AG10803 (cell line): ENCODE results near the gene NOCT.
"Not testable (repeated sequence)": the region's sequence is repeated elsewhere in the genome, so short reads cannot be mapped to it uniquely, and the experiment has no call there.

Source experiments
- DNase-seq: peaks from one replicate; pipeline ENCODE4 v3.0.0; 2010; ENCODE audit warnings: low read depth
- H3K4me3 ChIP-seq: 2 replicates; pipeline ENCODE4 v1.5.1; 2011; ENCODE audit warnings: mild to moderate bottlenecking, low read length, control low read depth
- TF ChIP-seq, protein P1 (sequence below): conservative IDR thresholded peaks from 2 replicates; pipeline ENCODE4 v1.5.1; 2011; ENCODE audit warnings: mild to moderate bottlenecking, low read length, control low read depth, inconsistent platforms

NOCT gene

GRCh38 chr4:139050446-139050845 is 34.9 kb downstream of the NOCT start:
- DNase-seq, result peak; percentile 33

DNA sequence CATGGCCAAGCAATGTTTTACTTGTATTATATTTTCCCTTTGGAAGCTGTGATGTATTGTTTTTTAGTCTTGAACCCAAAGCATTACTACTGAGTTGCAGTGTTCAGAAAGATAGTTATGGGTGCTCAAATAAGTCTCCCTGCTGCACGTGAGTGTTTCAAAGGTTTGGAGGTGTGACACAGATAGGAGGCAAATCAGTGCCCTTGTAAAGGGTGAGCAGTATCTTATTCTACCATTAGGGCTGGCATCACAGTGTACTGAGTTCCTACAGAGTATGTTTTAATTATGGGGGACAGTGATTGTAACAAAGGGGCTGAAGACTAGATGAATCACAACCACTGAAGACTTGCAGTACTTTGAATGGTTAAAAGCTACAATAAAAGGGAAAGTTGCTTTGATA is 38.3 kb downstream of the NOCT start:
- TF ChIP-seq, protein P1, sequence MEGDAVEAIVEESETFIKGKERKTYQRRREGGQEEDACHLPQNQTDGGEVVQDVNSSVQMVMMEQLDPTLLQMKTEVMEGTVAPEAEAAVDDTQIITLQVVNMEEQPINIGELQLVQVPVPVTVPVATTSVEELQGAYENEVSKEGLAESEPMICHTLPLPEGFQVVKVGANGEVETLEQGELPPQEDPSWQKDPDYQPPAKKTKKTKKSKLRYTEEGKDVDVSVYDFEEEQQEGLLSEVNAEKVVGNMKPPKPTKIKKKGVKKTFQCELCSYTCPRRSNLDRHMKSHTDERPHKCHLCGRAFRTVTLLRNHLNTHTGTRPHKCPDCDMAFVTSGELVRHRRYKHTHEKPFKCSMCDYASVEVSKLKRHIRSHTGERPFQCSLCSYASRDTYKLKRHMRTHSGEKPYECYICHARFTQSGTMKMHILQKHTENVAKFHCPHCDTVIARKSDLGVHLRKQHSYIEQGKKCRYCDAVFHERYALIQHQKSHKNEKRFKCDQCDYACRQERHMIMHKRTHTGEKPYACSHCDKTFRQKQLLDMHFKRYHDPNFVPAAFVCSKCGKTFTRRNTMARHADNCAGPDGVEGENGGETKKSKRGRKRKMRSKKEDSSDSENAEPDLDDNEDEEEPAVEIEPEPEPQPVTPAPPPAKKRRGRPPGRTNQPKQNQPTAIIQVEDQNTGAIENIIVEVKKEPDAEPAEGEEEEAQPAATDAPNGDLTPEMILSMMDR, result no peak
- no peak overlapping the region for H3K4me3 ChIP-seq
- no peak for DNase-seq

More at GRCh38 chr4:139050446-139050845, 34.9 kb downstream of the NOCT start:
- H3K4me3 ChIP-seq, result no peak overlapping the region
- TF ChIP-seq, protein P1, result no peak

DNA sequence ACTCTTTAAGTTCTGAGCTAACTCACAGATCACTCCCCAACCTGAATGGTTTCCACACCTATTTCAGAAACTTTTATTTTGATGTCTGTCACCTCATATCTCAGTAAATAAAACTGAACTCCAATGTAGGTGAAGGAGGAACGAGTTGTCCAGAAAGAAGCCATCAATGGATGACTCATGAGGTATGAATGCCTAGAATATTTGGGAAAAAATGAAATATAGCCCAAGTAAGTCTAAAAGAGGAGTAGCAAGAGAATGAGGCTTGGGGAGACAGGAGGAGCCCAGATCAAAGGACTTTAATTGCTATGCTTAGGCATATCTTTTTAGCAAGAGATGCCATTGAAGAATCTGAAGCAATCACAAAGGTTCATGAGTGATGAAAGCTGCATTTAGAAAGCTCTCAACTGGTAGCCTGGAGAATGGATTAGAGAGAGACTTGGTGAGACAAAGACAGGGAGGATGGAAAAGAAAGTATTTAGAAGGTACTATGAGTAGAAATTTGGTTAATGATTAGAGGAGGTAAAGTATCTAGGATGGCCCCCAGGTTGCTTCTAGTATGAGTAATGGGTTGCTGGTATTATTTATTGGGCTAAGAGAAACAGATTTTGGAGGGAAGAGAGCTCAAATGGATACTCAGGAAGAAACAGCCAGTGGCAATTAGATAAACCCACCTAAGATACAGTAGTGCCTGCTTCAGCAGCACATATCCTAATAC is 39.4 kb downstream of the NOCT start:
- no peak overlapping the region for H3K4me3 ChIP-seq
- TF ChIP-seq, protein P1, result no peak
- peak; percentile 13 for DNase-seq

DNA sequence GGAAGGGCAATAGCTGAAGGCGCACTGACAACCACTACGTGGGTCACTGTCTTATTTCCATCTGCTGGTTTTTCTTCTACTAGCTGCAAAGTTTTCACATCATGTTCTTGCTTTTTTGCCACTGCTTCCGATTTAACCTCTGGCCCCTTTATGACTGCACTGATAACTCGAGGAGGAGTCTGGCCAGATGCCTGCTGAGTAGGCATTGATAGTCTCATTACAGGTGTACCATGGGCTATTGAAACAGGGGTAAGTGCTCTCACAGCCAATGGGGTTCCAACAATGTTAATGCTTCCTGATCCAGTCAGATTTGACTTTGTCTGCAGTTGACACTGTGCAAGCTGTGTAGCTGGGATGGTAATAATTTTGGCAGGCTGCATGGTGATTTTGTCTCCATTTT is 43.4 kb downstream of the NOCT start:
- DNase-seq, H3K4me3 ChIP-seq: not testable (repeated sequence)

GRCh38 chr4:139060591-139060990 is 45.0 kb downstream of the NOCT start:
- DNase-seq, result no peak
- TF ChIP-seq, protein P1, result no peak
- no peak overlapping the region for H3K4me3 ChIP-seq

GRCh38 chr4:139076016-139076744 is 60.6 kb downstream of the NOCT start:
- no peak overlapping the region for H3K4me3 ChIP-seq
- no peak for DNase-seq
- TF ChIP-seq, protein P1, result no peak

- TF ChIP-seq, protein P1, result no peak
- H3K4me3 ChIP-seq, result no peak overlapping the region
- peak; percentile 19 for DNase-seq
Measured at GRCh38 chr4:139077567-139078355, 62.2 kb downstream of the NOCT start.
